ENCODE data around the gene ATE1. TPM values are rescaled to one million over a fixed set of nuclear protein-coding genes. Genes with fewer than 3 reads are reported as not detected.
A peak's percentile ranks its signal among the peaks of the same experiment; 100 is the strongest.

Gene ATE1
- total RNA-seq, 1 experiment from 2014 or later: 39.2 TPM

DNA sequence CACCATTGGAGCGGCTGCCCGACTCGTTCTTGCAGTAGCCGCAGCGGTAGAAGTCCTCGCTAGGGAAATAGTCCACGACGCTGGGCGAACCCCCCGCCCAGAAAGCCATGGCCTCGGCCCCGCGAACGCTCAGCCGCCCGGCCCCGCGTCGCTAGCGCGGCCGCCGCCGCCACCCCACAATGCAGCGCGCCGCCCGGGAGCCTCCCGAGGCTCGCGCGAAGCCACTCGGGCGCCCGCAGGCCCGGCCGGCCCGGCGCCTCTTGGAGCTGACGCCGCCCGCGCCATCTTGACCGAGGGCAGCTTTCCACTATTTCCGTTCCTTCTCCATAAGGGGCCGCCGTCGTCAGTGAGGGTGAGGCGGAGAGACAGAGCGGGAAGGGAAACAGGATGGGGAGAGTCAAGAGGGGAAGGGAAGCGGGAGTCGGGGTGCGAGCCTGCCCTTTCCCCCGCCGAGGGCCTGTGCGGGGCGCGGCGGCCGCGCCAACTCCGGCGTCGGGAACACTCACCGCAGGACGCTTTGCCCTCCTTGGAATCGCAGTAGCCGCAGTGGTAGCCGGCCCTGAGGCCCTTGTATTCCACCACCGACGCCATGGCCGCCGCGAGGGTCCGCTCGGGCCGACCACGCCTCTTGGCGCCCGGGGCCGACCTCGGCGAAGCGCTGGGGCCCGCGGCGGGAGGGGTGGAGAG lies at the start of gene ATE1 (continued):
- TF ChIP-seq, protein P1, sequence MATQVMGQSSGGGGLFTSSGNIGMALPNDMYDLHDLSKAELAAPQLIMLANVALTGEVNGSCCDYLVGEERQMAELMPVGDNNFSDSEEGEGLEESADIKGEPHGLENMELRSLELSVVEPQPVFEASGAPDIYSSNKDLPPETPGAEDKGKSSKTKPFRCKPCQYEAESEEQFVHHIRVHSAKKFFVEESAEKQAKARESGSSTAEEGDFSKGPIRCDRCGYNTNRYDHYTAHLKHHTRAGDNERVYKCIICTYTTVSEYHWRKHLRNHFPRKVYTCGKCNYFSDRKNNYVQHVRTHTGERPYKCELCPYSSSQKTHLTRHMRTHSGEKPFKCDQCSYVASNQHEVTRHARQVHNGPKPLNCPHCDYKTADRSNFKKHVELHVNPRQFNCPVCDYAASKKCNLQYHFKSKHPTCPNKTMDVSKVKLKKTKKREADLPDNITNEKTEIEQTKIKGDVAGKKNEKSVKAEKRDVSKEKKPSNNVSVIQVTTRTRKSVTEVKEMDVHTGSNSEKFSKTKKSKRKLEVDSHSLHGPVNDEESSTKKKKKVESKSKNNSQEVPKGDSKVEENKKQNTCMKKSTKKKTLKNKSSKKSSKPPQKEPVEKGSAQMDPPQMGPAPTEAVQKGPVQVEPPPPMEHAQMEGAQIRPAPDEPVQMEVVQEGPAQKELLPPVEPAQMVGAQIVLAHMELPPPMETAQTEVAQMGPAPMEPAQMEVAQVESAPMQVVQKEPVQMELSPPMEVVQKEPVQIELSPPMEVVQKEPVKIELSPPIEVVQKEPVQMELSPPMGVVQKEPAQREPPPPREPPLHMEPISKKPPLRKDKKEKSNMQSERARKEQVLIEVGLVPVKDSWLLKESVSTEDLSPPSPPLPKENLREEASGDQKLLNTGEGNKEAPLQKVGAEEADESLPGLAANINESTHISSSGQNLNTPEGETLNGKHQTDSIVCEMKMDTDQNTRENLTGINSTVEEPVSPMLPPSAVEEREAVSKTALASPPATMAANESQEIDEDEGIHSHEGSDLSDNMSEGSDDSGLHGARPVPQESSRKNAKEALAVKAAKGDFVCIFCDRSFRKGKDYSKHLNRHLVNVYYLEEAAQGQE (IDR thresholded peaks at IDR 0.05; ENCODE audit: low read depth): no peak
- TF ChIP-seq, protein P2, sequence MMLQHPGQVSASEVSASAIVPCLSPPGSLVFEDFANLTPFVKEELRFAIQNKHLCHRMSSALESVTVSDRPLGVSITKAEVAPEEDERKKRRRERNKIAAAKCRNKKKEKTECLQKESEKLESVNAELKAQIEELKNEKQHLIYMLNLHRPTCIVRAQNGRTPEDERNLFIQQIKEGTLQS (IDR thresholded peaks at IDR 0.05): no peak
- TF ChIP-seq RAD21 (IDR thresholded peaks at IDR 0.05; ENCODE audit: low read depth) (no peak), CEBPB (IDR thresholded peaks at IDR 0.05; ENCODE audit: low read depth) (no peak), YY1 (IDR thresholded peaks at IDR 0.05; ENCODE audit: extremely low read depth, insufficient replicate concordance, low read depth, low read length) (peak; percentile 100)

DNA sequence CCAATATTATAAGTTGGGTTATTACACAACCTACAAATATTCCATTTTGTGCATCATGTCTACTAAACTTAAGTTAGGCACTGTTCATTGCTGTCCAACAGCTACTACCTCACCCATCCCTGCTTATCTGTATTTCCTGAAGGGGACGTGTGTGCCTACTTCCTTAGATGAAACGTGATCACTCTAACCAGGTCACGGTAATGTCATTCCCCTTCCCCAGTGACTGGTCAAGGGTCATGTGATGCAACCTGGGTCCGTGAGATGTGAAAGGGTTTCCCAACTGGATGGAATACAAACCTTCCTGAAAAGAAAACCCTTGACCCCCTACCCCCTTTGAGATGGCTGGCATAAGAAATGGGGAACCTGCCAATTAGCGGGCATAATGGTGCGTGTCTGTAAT lies 48.8 kb upstream of the ATE1 start:
- Histone ChIP-seq H3K4me1 (ENCODE audit: control insufficient read depth in 1 of 2, insufficient read depth in 2 of 2, low read length in 2 of 2) (peaks cover 7 to 13% of the 10 kb centered on the region in 2 experiments; a peak in 3 of 4 replicates), H3K9me2 (ENCODE audit: insufficient read depth) (no peaks in the 10 kb centered on the region), H3K4me2 (ENCODE audit: low read length) (no peak overlapping the region), H3K4me3 (replicated peaks in 1 of 2; ENCODE audit: low read depth in 1 of 2, low read length in 2 of 2) (no peak overlapping the region), H2AFZ (ENCODE audit: low read depth, low read length, poor library complexity, severe bottlenecking) (no peak overlapping the region), H3K9ac (ENCODE audit: low read length) (no peak overlapping the region), H3K9me3 (ENCODE audit: control insufficient read depth in 1 of 2, insufficient read depth in 1 of 2, low read depth in 1 of 2, low read length in 2 of 2) (peaks cover 14 to 21% of the 10 kb centered on the region in 2 experiments; a peak in 3 of 4 replicates), H3K27me3 (ENCODE audit: insufficient read depth, low read length) (no peaks in the 10 kb centered on the region), H3K36me3 (ENCODE audit: control insufficient read depth in 1 of 2, insufficient read depth in 2 of 2, low read length in 2 of 2) (peaks cover 0 to 2% of the 10 kb centered on the region in 2 experiments; a peak in 1 of 4 replicates), H4K20me1 (ENCODE audit: insufficient read depth) (no peaks in the 10 kb centered on the region), H3K79me2 (ENCODE audit: insufficient read depth, low read length) (peaks cover 26% of the 10 kb centered on the region), H3K27ac (ENCODE audit: low read depth, low read length) (no peak overlapping the region)
- no peak for DNase-seq (ENCODE audit: low read depth, low spot score)
- CTCF ChIA-PET: no interaction called here
- POLR2A ChIA-PET: no interaction called here
- RAD21 ChIA-PET (ENCODE audit: low non-redundant PET in 1 of 2, low total read pairs in 2 of 2, uncharacterized antibody in 2 of 2, unreplicated experiment in 2 of 2): no interaction called here
- ATAC-seq: no peak
- intact Hi-C loops (cut with micrococcal nuclease): no loop called here
- TF ChIP-seq, protein P3, sequence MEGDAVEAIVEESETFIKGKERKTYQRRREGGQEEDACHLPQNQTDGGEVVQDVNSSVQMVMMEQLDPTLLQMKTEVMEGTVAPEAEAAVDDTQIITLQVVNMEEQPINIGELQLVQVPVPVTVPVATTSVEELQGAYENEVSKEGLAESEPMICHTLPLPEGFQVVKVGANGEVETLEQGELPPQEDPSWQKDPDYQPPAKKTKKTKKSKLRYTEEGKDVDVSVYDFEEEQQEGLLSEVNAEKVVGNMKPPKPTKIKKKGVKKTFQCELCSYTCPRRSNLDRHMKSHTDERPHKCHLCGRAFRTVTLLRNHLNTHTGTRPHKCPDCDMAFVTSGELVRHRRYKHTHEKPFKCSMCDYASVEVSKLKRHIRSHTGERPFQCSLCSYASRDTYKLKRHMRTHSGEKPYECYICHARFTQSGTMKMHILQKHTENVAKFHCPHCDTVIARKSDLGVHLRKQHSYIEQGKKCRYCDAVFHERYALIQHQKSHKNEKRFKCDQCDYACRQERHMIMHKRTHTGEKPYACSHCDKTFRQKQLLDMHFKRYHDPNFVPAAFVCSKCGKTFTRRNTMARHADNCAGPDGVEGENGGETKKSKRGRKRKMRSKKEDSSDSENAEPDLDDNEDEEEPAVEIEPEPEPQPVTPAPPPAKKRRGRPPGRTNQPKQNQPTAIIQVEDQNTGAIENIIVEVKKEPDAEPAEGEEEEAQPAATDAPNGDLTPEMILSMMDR (IDR thresholded peaks at IDR 0.05 in 2 of 3, conservative IDR thresholded peaks at IDR 0.05 in 1 of 3; ENCODE audit: borderline replicate concordance in 1 of 3, insufficient read depth in 1 of 3, low read depth in 2 of 3, low read length in 2 of 3): no peak
- BruUV-seq (replicated peaks): no TSS peak

All from HCT116 (cell line).